Measurements from ENCODE around the gene TEPSIN.

Gene TEPSIN

DNA sequence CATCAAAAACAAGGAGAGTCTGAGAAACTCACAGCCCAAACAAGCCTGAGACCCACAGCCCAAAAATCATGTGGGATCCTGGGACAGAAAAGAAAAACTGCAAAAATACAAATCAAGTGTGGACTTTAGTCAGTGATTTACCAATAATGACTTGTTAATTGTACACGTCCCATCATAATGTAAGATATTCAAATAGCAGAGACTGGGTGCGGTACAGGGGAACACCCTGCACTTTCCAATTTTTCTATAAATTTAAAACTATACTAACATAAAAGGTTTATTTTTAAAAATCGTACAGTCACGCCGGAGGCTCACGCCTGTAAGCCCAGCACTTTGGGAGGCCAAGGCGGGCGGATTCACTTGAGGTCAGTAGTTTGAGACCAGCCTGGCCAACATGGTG is 24.9 kb downstream of the TEPSIN start:
- peaks cover 4% of the 10 kb centered on the region for H3K36me3 ChIP-seq (ENCODE audit: control insufficient read depth, insufficient read depth, low read length)
- H3K27me3 ChIP-seq (replicated peaks; ENCODE audit: control insufficient read depth, insufficient read depth, low read length): no peaks in the 10 kb centered on the region
- H3K4me3 ChIP-seq (replicated peaks; ENCODE audit: low read depth, low read length): no peak overlapping the region
- no peak for DNase-seq (ENCODE audit: extremely low read depth, insufficient read length)
- TF ChIP-seq, protein P1, sequence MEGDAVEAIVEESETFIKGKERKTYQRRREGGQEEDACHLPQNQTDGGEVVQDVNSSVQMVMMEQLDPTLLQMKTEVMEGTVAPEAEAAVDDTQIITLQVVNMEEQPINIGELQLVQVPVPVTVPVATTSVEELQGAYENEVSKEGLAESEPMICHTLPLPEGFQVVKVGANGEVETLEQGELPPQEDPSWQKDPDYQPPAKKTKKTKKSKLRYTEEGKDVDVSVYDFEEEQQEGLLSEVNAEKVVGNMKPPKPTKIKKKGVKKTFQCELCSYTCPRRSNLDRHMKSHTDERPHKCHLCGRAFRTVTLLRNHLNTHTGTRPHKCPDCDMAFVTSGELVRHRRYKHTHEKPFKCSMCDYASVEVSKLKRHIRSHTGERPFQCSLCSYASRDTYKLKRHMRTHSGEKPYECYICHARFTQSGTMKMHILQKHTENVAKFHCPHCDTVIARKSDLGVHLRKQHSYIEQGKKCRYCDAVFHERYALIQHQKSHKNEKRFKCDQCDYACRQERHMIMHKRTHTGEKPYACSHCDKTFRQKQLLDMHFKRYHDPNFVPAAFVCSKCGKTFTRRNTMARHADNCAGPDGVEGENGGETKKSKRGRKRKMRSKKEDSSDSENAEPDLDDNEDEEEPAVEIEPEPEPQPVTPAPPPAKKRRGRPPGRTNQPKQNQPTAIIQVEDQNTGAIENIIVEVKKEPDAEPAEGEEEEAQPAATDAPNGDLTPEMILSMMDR (IDR thresholded peaks at IDR 0.05; ENCODE audit: insufficient read depth, low read length, poor library complexity, severe bottlenecking): no peak

DNA sequence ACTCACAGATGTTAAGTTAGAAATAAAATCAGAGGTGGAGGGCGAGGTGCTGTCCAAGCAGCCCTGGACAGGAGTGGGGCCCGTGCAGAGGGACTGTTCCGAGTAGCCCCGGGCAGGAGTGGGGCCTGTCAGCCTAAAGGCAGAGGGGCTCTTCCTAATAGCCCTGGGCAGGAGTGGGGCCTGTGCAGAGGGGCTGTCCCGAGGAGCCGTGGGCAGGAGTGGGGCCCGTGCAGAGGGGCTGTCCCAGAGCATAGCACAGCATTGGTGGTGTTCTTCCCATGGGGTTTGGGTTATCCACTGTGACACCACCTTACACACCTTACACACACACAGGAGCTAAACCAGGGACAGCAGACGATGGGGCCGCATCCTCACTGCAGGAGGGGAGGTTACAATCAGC is 26.5 kb downstream of the TEPSIN start:
- Histone ChIP-seq H3K36me3 (ENCODE audit: control insufficient read depth, insufficient read depth, low read length) (peaks cover 1% of the 10 kb centered on the region; the same call in 1 of the 2 replicates), H3K4me3 (replicated peaks; ENCODE audit: low read depth, low read length) (no peak overlapping the region), H3K27me3 (replicated peaks; ENCODE audit: control insufficient read depth, insufficient read depth, low read length) (no peaks in the 10 kb centered on the region)
- TF ChIP-seq, protein P1 (IDR thresholded peaks at IDR 0.05; ENCODE audit: insufficient read depth, low read length, poor library complexity, severe bottlenecking): no peak
- DNase-seq (ENCODE audit: extremely low read depth, insufficient read length): no peak

DNA sequence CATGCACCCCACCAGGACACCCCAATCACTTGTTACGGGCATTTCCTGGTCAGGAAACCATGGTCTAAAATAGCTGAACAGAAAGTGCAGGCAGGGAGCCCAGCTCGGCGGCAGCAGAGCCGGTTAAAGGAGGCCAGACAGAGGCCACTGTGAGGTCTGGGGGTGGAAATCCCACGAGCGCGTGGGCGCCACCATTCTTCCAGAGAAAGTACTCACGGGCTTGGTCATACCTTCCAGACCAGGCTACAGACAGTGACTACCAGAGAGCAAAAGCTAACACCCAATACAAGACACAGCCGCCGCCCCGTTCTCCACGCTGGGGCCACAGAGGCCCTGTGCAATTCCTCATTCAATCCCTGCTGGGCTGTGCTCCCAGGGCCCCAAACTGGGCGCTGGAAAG is 28.0 kb downstream of the TEPSIN start:
- Histone ChIP-seq H3K36me3 (ENCODE audit: control insufficient read depth, insufficient read depth, low read length) (peaks cover 1% of the 10 kb centered on the region; the same call in 1 of the 2 replicates), H3K4me3 (replicated peaks; ENCODE audit: low read depth, low read length) (no peak overlapping the region), H3K27me3 (replicated peaks; ENCODE audit: control insufficient read depth, insufficient read depth, low read length) (no peaks in the 10 kb centered on the region)
- TF ChIP-seq, protein P1 (IDR thresholded peaks at IDR 0.05; ENCODE audit: insufficient read depth, low read length, poor library complexity, severe bottlenecking): no peak
- DNase-seq (ENCODE audit: extremely low read depth, insufficient read length): no peak

DNA sequence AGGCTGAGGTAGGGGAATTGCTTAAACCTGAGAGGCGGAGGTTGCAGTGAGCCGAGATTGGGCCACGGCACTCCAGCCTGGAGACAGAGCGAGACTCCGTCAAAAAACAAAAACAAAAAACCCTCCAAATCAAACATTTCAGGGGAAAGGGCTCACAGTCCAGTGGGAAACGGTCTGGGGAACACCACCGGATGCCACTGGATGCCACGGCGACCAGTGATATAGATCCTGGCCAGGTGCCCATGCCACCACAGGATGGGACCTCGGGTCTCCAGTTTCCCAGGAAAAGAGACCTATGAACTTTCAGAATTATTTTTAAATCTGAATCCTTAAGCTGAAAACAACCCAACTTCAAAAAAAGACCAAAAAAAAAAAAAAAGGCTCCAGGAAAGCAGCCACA is 28.4 kb downstream of the TEPSIN start:
- H3K36me3 ChIP-seq (ENCODE audit: control insufficient read depth, insufficient read depth, low read length): peaks cover 1% of the 10 kb centered on the region; the same call in 1 of the 2 replicates
- no peak overlapping the region for H3K4me3 ChIP-seq (replicated peaks; ENCODE audit: low read depth, low read length)
- no peak for DNase-seq (ENCODE audit: extremely low read depth, insufficient read length)
- TF ChIP-seq, protein P1 (IDR thresholded peaks at IDR 0.05; ENCODE audit: insufficient read depth, low read length, poor library complexity, severe bottlenecking): no peak
- H3K27me3 ChIP-seq (replicated peaks; ENCODE audit: control insufficient read depth, insufficient read depth, low read length): no peaks in the 10 kb centered on the region

DNA sequence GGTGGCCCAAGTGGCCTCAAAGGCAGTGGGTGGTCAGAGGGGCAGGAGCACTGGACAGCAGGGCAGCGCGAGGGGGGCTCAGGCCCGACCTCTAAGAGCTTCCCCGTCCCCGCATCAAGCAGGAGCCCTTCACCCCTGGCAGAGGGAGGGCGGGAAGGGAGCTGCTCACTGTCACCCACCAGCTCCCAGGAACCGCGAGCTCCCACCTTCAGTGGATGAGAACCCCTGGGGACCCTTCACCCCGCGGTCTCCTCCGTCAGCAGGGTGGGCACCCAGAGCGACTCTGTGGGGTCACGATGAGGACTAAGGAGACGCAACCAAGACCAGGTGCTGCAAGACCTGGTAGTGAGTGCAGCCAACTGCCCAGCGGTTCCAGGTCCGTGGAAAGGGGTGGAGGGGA is 29.7 kb downstream of the TEPSIN start:
- no peak for DNase-seq (ENCODE audit: extremely low read depth, insufficient read length)
- Histone ChIP-seq H3K27me3 (replicated peaks; ENCODE audit: control insufficient read depth, insufficient read depth, low read length) (no peaks in the 10 kb centered on the region), H3K4me3 (replicated peaks; ENCODE audit: low read depth, low read length) (no peak overlapping the region), H3K36me3 (ENCODE audit: control insufficient read depth, insufficient read depth, low read length) (peaks cover 1% of the 10 kb centered on the region)
- TF ChIP-seq, protein P1 (IDR thresholded peaks at IDR 0.05; ENCODE audit: insufficient read depth, low read length, poor library complexity, severe bottlenecking): no peak

DNA sequence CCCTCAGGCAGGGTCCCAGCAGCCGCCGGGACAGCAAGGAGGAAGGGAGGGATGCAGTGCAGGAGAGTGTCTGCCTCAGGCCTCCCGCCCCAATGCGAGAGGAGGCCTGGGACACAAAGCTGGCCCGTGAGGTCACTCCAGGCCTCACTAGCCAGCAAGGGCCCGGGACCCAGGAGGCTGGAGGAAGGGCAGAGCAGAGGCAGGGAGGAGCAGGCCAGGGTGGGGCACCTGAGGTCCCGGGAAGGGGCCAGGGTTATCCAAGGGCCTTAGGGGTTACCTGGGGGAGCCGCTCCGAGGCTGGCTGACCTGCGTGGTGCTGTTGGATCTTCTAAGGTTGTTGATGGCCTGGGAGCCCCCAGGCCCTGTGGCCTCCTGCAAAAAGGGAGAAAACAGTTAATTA is 30.2 kb downstream of the TEPSIN start:
- Histone ChIP-seq H3K27me3 (replicated peaks; ENCODE audit: control insufficient read depth, insufficient read depth, low read length) (no peaks in the 10 kb centered on the region), H3K4me3 (replicated peaks; ENCODE audit: low read depth, low read length) (no peak overlapping the region), H3K36me3 (ENCODE audit: control insufficient read depth, insufficient read depth, low read length) (peaks cover 1% of the 10 kb centered on the region)
- TF ChIP-seq, protein P1 (IDR thresholded peaks at IDR 0.05; ENCODE audit: insufficient read depth, low read length, poor library complexity, severe bottlenecking): no peak
- DNase-seq (ENCODE audit: extremely low read depth, insufficient read length): no peak
